ENCODE measurements around the gene CLEC2A. TPM values are rescaled to one million over a fixed set of nuclear protein-coding genes. Genes with fewer than 3 reads are reported as not detected.

CLEC2A gene
- total RNA-seq, 1 experiment from 2014 or later: not detected

DNA sequence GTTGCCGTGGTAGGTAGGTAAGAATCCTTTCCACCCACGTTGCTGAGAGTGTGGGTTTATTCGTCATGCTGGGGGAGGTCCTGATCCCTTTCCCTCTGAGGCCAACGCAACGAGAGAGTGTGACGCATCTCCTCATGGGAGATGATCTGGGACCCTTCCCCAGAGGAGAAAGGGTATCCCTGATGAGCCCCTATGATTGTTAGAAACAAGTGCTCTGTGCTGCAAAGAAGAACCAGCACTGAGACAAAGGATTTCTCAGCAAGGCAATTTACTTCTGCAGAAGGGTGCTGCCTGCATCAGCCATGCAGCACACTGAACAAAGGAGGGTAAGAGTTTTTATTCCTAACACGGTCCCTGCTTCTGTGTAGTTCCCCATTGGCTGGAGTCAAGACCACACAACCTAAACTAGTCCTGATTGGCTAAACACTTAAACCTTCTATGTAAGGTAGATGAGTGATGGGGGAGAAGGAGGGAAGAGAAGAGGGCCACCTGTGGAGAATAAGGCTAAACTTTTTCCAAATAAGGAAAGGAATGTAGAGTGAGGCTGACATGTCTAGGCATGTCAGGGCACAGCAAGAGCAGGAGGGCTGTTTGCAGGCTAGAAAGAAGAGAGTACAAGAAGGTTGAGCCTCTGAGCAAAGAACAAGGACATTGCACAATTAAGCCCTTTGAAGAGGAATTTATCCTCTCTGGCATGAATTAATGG is 21.3 kb downstream of the CLEC2A start:
- no peaks in the 10 kb centered on the region for H3K4me1 ChIP-seq (ENCODE audit: control insufficient read depth in 1 of 2, insufficient read depth in 2 of 2, low read length in 2 of 2)
- POLR2A ChIA-PET: no interaction called here
- no peak overlapping the region for H3K4me3 ChIP-seq (replicated peaks in 1 of 2; ENCODE audit: low read depth in 1 of 2, low read length in 2 of 2)
- H4K20me1 ChIP-seq (ENCODE audit: insufficient read depth): no peaks in the 10 kb centered on the region
- intact Hi-C loops (cut with micrococcal nuclease): no loop called here
- H3K4me2 ChIP-seq (ENCODE audit: low read length): no peak overlapping the region
- peaks cover 19% of the 10 kb centered on the region; the same call in 1 of the 2 replicates for H3K27me3 ChIP-seq (ENCODE audit: insufficient read depth, low read length)
- RAD21 ChIA-PET (ENCODE audit: low non-redundant PET in 1 of 2, low total read pairs in 2 of 2, uncharacterized antibody in 2 of 2, unreplicated experiment in 2 of 2): no interaction called here
- no TSS peak for BruUV-seq (replicated peaks)
- ATAC-seq: no peak
- peaks cover 6 to 7% of the 10 kb centered on the region in 2 experiments; a peak in 2 of 4 replicates for H3K9me3 ChIP-seq (ENCODE audit: control insufficient read depth in 1 of 2, insufficient read depth in 1 of 2, low read depth in 1 of 2, low read length in 2 of 2)
- H3K79me2 ChIP-seq (ENCODE audit: insufficient read depth, low read length): no peaks in the 10 kb centered on the region
- no peaks in the 10 kb centered on the region for H3K36me3 ChIP-seq (ENCODE audit: control insufficient read depth in 1 of 2, insufficient read depth in 2 of 2, low read length in 2 of 2)
- TF ChIP-seq SIN3A (IDR thresholded peaks at IDR 0.05; ENCODE audit: low read depth) (no peak), SP1 (IDR thresholded peaks at IDR 0.05; ENCODE audit: low read depth) (no peak), SRF (IDR thresholded peaks at IDR 0.05; ENCODE audit: low read depth) (0 out of 2 replicates have a peak, but pooled peaks have one; percentile 30), EZH2 (IDR thresholded peaks at IDR 0.05) (no peak), CEBPB (IDR thresholded peaks at IDR 0.05; ENCODE audit: low read depth) (no peak), RAD21 (IDR thresholded peaks at IDR 0.05; ENCODE audit: low read depth) (no peak)
- TF ChIP-seq, protein P1, sequence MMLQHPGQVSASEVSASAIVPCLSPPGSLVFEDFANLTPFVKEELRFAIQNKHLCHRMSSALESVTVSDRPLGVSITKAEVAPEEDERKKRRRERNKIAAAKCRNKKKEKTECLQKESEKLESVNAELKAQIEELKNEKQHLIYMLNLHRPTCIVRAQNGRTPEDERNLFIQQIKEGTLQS (IDR thresholded peaks at IDR 0.05): no peak
- TF ChIP-seq, protein P2, sequence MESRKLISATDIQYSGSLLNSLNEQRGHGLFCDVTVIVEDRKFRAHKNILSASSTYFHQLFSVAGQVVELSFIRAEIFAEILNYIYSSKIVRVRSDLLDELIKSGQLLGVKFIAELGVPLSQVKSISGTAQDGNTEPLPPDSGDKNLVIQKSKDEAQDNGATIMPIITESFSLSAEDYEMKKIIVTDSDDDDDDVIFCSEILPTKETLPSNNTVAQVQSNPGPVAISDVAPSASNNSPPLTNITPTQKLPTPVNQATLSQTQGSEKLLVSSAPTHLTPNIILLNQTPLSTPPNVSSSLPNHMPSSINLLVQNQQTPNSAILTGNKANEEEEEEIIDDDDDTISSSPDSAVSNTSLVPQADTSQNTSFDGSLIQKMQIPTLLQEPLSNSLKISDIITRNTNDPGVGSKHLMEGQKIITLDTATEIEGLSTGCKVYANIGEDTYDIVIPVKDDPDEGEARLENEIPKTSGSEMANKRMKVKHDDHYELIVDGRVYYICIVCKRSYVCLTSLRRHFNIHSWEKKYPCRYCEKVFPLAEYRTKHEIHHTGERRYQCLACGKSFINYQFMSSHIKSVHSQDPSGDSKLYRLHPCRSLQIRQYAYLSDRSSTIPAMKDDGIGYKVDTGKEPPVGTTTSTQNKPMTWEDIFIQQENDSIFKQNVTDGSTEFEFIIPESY (IDR thresholded peaks at IDR 0.05; ENCODE audit: extremely low read depth, insufficient replicate concordance, low read length): no peak
- no peak for DNase-seq (ENCODE audit: low read depth, low spot score)
- no peak overlapping the region for H2AFZ ChIP-seq (ENCODE audit: low read depth, low read length, poor library complexity, severe bottlenecking)
- H3K9me2 ChIP-seq (ENCODE audit: insufficient read depth): no peaks in the 10 kb centered on the region
- H3K27ac ChIP-seq (ENCODE audit: low read depth, low read length): no peak overlapping the region
- CTCF ChIA-PET: no interaction called here
- no peak overlapping the region for H3K9ac ChIP-seq (ENCODE audit: low read length)
